Effector CD8-positive, alpha-beta T cell (primary cell): ENCODE data around the gene TUBGCP6.
A peak's percentile ranks its signal among the peaks of the same experiment; 100 is the strongest.
"Not testable (repeated sequence)": the region's sequence is repeated elsewhere in the genome, so short reads cannot be mapped to it uniquely, and the experiment has no call there.

ENCODE experiments used
- DNase-seq: peaks from one replicate; lab custom pipeline; 2025; lab: John Stamatoyannopoulos, UW

The TUBGCP6 gene

GRCh38 chr22:50209893-50210292 lies 34.9 kb downstream of the TUBGCP6 start:
- peak; percentile 55 for DNase-seq

GRCh38 chr22:50208939-50209892 lies 35.6 kb downstream of the TUBGCP6 start:
- no peak for DNase-seq

- DNase-seq: no peak
Measured at GRCh38 chr22:50208430-50208938, 36.3 kb downstream of the TUBGCP6 start.

- DNase-seq: no peak
Measured at GRCh38 chr22:50207383-50208140, 37.3 kb downstream of the TUBGCP6 start.

GRCh38 chr22:50206599-50206998 lies 38.2 kb downstream of the TUBGCP6 start:
- DNase-seq: no peak

GRCh38 chr22:50205781-50206569 lies 38.8 kb downstream of the TUBGCP6 start:
- DNase-seq: no peak

- not testable (repeated sequence) for DNase-seq
Measured at GRCh38 chr22:50204998-50205397, 39.8 kb downstream of the TUBGCP6 start.

GRCh38 chr22:50204571-50204970 lies 40.3 kb downstream of the TUBGCP6 start:
- DNase-seq: no peak

GRCh38 chr22:50203288-50203687 lies 41.5 kb downstream of the TUBGCP6 start:
- no peak for DNase-seq

GRCh38 chr22:50202130-50202666 lies 42.6 kb downstream of the TUBGCP6 start:
- no peak for DNase-seq

GRCh38 chr22:50201191-50202129 lies 43.4 kb downstream of the TUBGCP6 start:
- no peak for DNase-seq

- DNase-seq: peak; percentile 86
Measured at GRCh38 chr22:50200461-50201190, 44.2 kb downstream of the TUBGCP6 start, which contains the start of gene SELENOO. TSS of gene SELENOO (plus strand) at chr22:50201011. CDS start at chr22:50201037, 26 bp downstream.

- DNase-seq: no peak
Measured at GRCh38 chr22:50199829-50200460, 44.9 kb downstream of the TUBGCP6 start.

- no peak for DNase-seq
Measured at GRCh38 chr22:50199251-50199721, 45.5 kb downstream of the TUBGCP6 start.

- DNase-seq: no peak
Measured at GRCh38 chr22:50198624-50199017, 46.2 kb downstream of the TUBGCP6 start.

GRCh38 chr22:50197856-50198623 lies 46.8 kb downstream of the TUBGCP6 start:
- DNase-seq: no peak

GRCh38 chr22:50197000-50197800 lies 47.6 kb downstream of the TUBGCP6 start:
- DNase-seq: no peak
